ENCODE measurements around the gene CAPZA1. TPM values are rescaled to one million over a fixed set of nuclear protein-coding genes. Genes with fewer than 3 reads are reported as not detected.

Gene CAPZA1
- total RNA-seq, 1 experiment from 2014 or later = 148 TPM

GRCh38 chr1:112628516-112628915, 8.9 kb downstream of the CAPZA1 start:
- Histone ChIP-seq H3K9ac (ENCODE audit: low read length) (no peak overlapping the region), H3K4me2 (ENCODE audit: low read length) (no peak overlapping the region), H3K9me2 (ENCODE audit: insufficient read depth) (no peaks in the 10 kb centered on the region), H3K36me3 (ENCODE audit: control insufficient read depth in 1 of 2, insufficient read depth in 2 of 2, low read length in 2 of 2) (peaks cover 3 to 5% of the 10 kb centered on the region in 2 experiments; a peak in 2 of 4 replicates), H3K4me3 (replicated peaks in 1 of 2; ENCODE audit: low read depth in 1 of 2, low read length in 2 of 2) (no peak overlapping the region), H2AFZ (ENCODE audit: low read depth, low read length, poor library complexity, severe bottlenecking) (no peak overlapping the region), H3K4me1 (ENCODE audit: control insufficient read depth in 1 of 2, insufficient read depth in 2 of 2, low read length in 2 of 2) (no peaks in the 10 kb centered on the region), H3K79me2 (ENCODE audit: insufficient read depth, low read length) (peaks cover 100% of the 10 kb centered on the region), H3K27me3 (ENCODE audit: insufficient read depth, low read length) (no peaks in the 10 kb centered on the region), H3K27ac (ENCODE audit: low read depth, low read length) (no peak overlapping the region), H3K9me3 (ENCODE audit: control insufficient read depth in 1 of 2, insufficient read depth in 1 of 2, low read depth in 1 of 2, low read length in 2 of 2) (no peaks in the 10 kb centered on the region), H4K20me1 (ENCODE audit: insufficient read depth) (peaks cover 59% of the 10 kb centered on the region)
- no TSS peak for BruUV-seq (replicated peaks)
- ChIA-PET RAD21 (ENCODE audit: low non-redundant PET in 1 of 2, low total read pairs in 2 of 2, uncharacterized antibody in 2 of 2, unreplicated experiment in 2 of 2) (no interaction called here), POLR2A (no interaction called here), CTCF (no interaction called here)
- ATAC-seq (no peak), DNase-seq (ENCODE audit: low read depth, low spot score) (no peak)
- intact Hi-C loops (cut with micrococcal nuclease) = no loop called here
- no peak for TF ChIP-seq POLR2A (IDR thresholded peaks at IDR 0.05; ENCODE audit: borderline replicate concordance, extremely low read depth, insufficient read depth, insufficient read length)
- no peak for TF ChIP-seq JUND (IDR thresholded peaks at IDR 0.05)
- no peak for TF ChIP-seq ZNF274 (IDR thresholded peaks at IDR 0.05; ENCODE audit: low read depth, low read length)
- no peak for TF ChIP-seq TCF7L2 (IDR thresholded peaks at IDR 0.05; ENCODE audit: borderline replicate concordance, extremely low read depth, insufficient read depth, insufficient read length)
- no peak for TF ChIP-seq CEBPB (IDR thresholded peaks at IDR 0.05; ENCODE audit: low read depth)
- no peak for TF ChIP-seq ATF3 (IDR thresholded peaks at IDR 0.05)
- no peak for TF ChIP-seq CTCF (IDR thresholded peaks at IDR 0.05 in 2 of 3, conservative IDR thresholded peaks at IDR 0.05 in 1 of 3; ENCODE audit: borderline replicate concordance in 1 of 3, insufficient read depth in 1 of 3, low read depth in 2 of 3, low read length in 2 of 3)

- Histone ChIP-seq H3K9me3 (ENCODE audit: control insufficient read depth in 1 of 2, insufficient read depth in 1 of 2, low read depth in 1 of 2, low read length in 2 of 2) (no peaks in the 10 kb centered on the region), H2AFZ (ENCODE audit: low read depth, low read length, poor library complexity, severe bottlenecking) (no peak overlapping the region), H4K20me1 (ENCODE audit: insufficient read depth) (peaks cover 65% of the 10 kb centered on the region), H3K27me3 (ENCODE audit: insufficient read depth, low read length) (no peaks in the 10 kb centered on the region), H3K4me1 (ENCODE audit: control insufficient read depth in 1 of 2, insufficient read depth in 2 of 2, low read length in 2 of 2) (no peaks in the 10 kb centered on the region), H3K9ac (ENCODE audit: low read length) (no peak overlapping the region), H3K4me3 (replicated peaks in 1 of 2; ENCODE audit: low read depth in 1 of 2, low read length in 2 of 2) (no peak overlapping the region), H3K4me2 (ENCODE audit: low read length) (no peak overlapping the region), H3K36me3 (ENCODE audit: control insufficient read depth in 1 of 2, insufficient read depth in 2 of 2, low read length in 2 of 2) (peaks cover 3 to 5% of the 10 kb centered on the region in 2 experiments; a peak in 2 of 4 replicates), H3K9me2 (ENCODE audit: insufficient read depth) (no peaks in the 10 kb centered on the region), H3K27ac (ENCODE audit: low read depth, low read length) (no peak overlapping the region), H3K79me2 (ENCODE audit: insufficient read depth, low read length) (peaks cover 100% of the 10 kb centered on the region)
- ChIA-PET CTCF (no interaction called here), POLR2A (no interaction called here), RAD21 (ENCODE audit: low non-redundant PET in 1 of 2, low total read pairs in 2 of 2, uncharacterized antibody in 2 of 2, unreplicated experiment in 2 of 2) (no interaction called here)
- ATAC-seq (no peak), DNase-seq (ENCODE audit: low read depth, low spot score) (no peak)
- intact Hi-C loops (cut with micrococcal nuclease) = no loop called here
- TF ChIP-seq MAX (IDR thresholded peaks at IDR 0.05) (no peak), REST (IDR thresholded peaks at IDR 0.05; ENCODE audit: low read depth) (no peak), SRF (IDR thresholded peaks at IDR 0.05; ENCODE audit: low read depth) (no peak), ZNF274 (IDR thresholded peaks at IDR 0.05; ENCODE audit: low read depth, low read length) (no peak), POLR2A (IDR thresholded peaks at IDR 0.05; ENCODE audit: borderline replicate concordance, extremely low read depth, insufficient read depth, insufficient read length) (no peak), EZH2 (IDR thresholded peaks at IDR 0.05) (no peak)
- no TSS peak for BruUV-seq (replicated peaks)
Measured at GRCh38 chr1:112629256-112629655, 9.6 kb downstream of the CAPZA1 start.
